Activated naive CD8-positive, alpha-beta T cell treated with anti-CD3 and anti-CD28 coated beads for 36 hours (primary cell): ENCODE results near the gene HDAC11. TPM values are rescaled to one million over a fixed set of nuclear protein-coding genes. Genes with fewer than 3 reads are reported as not detected.

Experiments
- DNase-seq: peaks from one replicate; pipeline ENCODE4 v3.0.0; 2021
- H3K27ac Mint-ChIP-seq: one replicate; pipeline ENCODE4 v1.8.0; 2022; ENCODE audit warnings: mild to moderate bottlenecking, moderate library complexity, mixed read lengths
- H3K27me3 Mint-ChIP-seq: one replicate; pipeline ENCODE4 v1.8.0; 2022; ENCODE audit warnings: mild to moderate bottlenecking, mixed read lengths
- H3K36me3 Mint-ChIP-seq: one replicate; pipeline ENCODE4 v1.8.0; 2021; ENCODE audit warnings: mild to moderate bottlenecking, mixed read lengths
- H3K4me1 Mint-ChIP-seq: one replicate; pipeline ENCODE4 v1.8.0; 2021; ENCODE audit warnings: mixed read lengths
- H3K4me3 Mint-ChIP-seq: one replicate; pipeline ENCODE4 v1.8.0; 2022; ENCODE audit warnings: mild to moderate bottlenecking, moderate library complexity, mixed read lengths
- H3K9me3 Mint-ChIP-seq: one replicate; pipeline ENCODE4 v1.8.0; 2022; ENCODE audit warnings: mixed read lengths
- total RNA-seq, 2 experiments: library from RNA; stranded (reverse); gene quantifications; one replicate each; pipeline ENCODE4 v1.2.3, GENCODE V29; 2021

Gene HDAC11
- total RNA-seq, 2 experiments from 2014 or later, result 1.6 to 2.7 TPM

GRCh38 chr3:13540297-13540995, 60.3 kb downstream of the HDAC11 start:
- no peak overlapping the region for H3K27ac Mint-ChIP-seq
- peaks cover 18% of the 10 kb centered on the region for H3K9me3 Mint-ChIP-seq
- peaks cover 28% of the 10 kb centered on the region for H3K4me1 Mint-ChIP-seq
- peaks cover 19% of the 10 kb centered on the region for H3K27me3 Mint-ChIP-seq
- DNase-seq, result no peak
- peaks cover 5% of the 10 kb centered on the region for H3K36me3 Mint-ChIP-seq
- no peak overlapping the region for H3K4me3 Mint-ChIP-seq

GRCh38 chr3:13541691-13542090, 61.6 kb downstream of the HDAC11 start:
- Mint-ChIP-seq H3K36me3 (peaks cover 5% of the 10 kb centered on the region), H3K27me3 (peaks cover 22% of the 10 kb centered on the region), H3K27ac (no peak overlapping the region), H3K4me1 (peaks cover 32% of the 10 kb centered on the region), H3K9me3 (peaks cover 18% of the 10 kb centered on the region), H3K4me3 (no peak overlapping the region)
- DNase-seq, result no peak

- no peak overlapping the region for H3K27ac Mint-ChIP-seq
- DNase-seq, result no peak
- peaks cover 27% of the 10 kb centered on the region for H3K27me3 Mint-ChIP-seq
- peaks cover 27% of the 10 kb centered on the region for H3K4me1 Mint-ChIP-seq
- peaks cover 18% of the 10 kb centered on the region for H3K9me3 Mint-ChIP-seq
- no peak overlapping the region for H3K4me3 Mint-ChIP-seq
- peaks cover 5% of the 10 kb centered on the region for H3K36me3 Mint-ChIP-seq
These were observed 62.0 kb downstream of the HDAC11 start for GRCh38 chr3:13542142-13542541.

GRCh38 chr3:13543253-13543652, 63.1 kb downstream of the HDAC11 start:
- peaks cover 5% of the 10 kb centered on the region for H3K36me3 Mint-ChIP-seq
- H3K27ac Mint-ChIP-seq, result no peak overlapping the region
- no peak overlapping the region for H3K4me3 Mint-ChIP-seq
- peaks cover 27% of the 10 kb centered on the region for H3K4me1 Mint-ChIP-seq
- DNase-seq, result no peak
- peaks cover 38% of the 10 kb centered on the region for H3K27me3 Mint-ChIP-seq
- H3K9me3 Mint-ChIP-seq, result peaks cover 15% of the 10 kb centered on the region

- Mint-ChIP-seq H3K27me3 (peaks cover 42% of the 10 kb centered on the region), H3K9me3 (peaks cover 15% of the 10 kb centered on the region), H3K4me3 (peak overlapping the region; percentile 9), H3K36me3 (peaks cover 5% of the 10 kb centered on the region), H3K27ac (peak overlapping the region; percentile 55), H3K4me1 (peaks cover 27% of the 10 kb centered on the region)
- peak; percentile 87 for DNase-seq
These were observed 64.3 kb downstream of the HDAC11 start for GRCh38 chr3:13544293-13544831.

GRCh38 chr3:13544951-13545651, 65.0 kb downstream of the HDAC11 start:
- Mint-ChIP-seq H3K4me1 (peaks cover 32% of the 10 kb centered on the region), H3K27ac (peak overlapping the region; percentile 17), H3K9me3 (peaks cover 15% of the 10 kb centered on the region), H3K36me3 (peaks cover 5% of the 10 kb centered on the region), H3K27me3 (peaks cover 47% of the 10 kb centered on the region), H3K4me3 (peak overlapping the region; percentile 14)
- no peak for DNase-seq

- H3K4me1 Mint-ChIP-seq, result peaks cover 35% of the 10 kb centered on the region
- H3K9me3 Mint-ChIP-seq, result peaks cover 12% of the 10 kb centered on the region
- H3K4me3 Mint-ChIP-seq, result no peak overlapping the region
- no peak overlapping the region for H3K27ac Mint-ChIP-seq
- H3K36me3 Mint-ChIP-seq, result peaks cover 2% of the 10 kb centered on the region
- H3K27me3 Mint-ChIP-seq, result peaks cover 46% of the 10 kb centered on the region
- no peak for DNase-seq
These were observed 65.9 kb downstream of the HDAC11 start for GRCh38 chr3:13545952-13546454.

GRCh38 chr3:13546667-13547171, 66.6 kb downstream of the HDAC11 start:
- peaks cover 44% of the 10 kb centered on the region for H3K27me3 Mint-ChIP-seq
- no peak overlapping the region for H3K27ac Mint-ChIP-seq
- H3K9me3 Mint-ChIP-seq, result peaks cover 7% of the 10 kb centered on the region
- peaks cover 2% of the 10 kb centered on the region for H3K36me3 Mint-ChIP-seq
- H3K4me1 Mint-ChIP-seq, result peaks cover 38% of the 10 kb centered on the region
- DNase-seq, result no peak
- H3K4me3 Mint-ChIP-seq, result no peak overlapping the region

- H3K27me3 Mint-ChIP-seq, result peaks cover 48% of the 10 kb centered on the region
- no peak overlapping the region for H3K27ac Mint-ChIP-seq
- H3K4me1 Mint-ChIP-seq, result peaks cover 46% of the 10 kb centered on the region
These were observed 67.7 kb downstream of the HDAC11 start for GRCh38 chr3:13547591-13548371.

GRCh38 chr3:13548696-13549622, 68.9 kb downstream of the HDAC11 start, which contains the start of gene FBLN2:
FBLN2 (plus strand) TSS chr3:13549125; CDS start chr3:13570356, 21,231 bp downstream.
- Mint-ChIP-seq H3K4me3 (peak within 1 kb of the TSS; percentile 72), H3K36me3 (no peaks in the 10 kb centered on the region), H3K9me3 (no peaks in the 10 kb centered on the region), H3K27me3 (peaks cover 47% of the 10 kb centered on the region), H3K4me1 (peaks cover 51% of the 10 kb centered on the region), H3K27ac (peak within 1 kb of the TSS; percentile 32)
- peak; percentile 50 for DNase-seq

More at GRCh38 chr3:13547591-13548371, 67.7 kb downstream of the HDAC11 start:
- H3K4me3 Mint-ChIP-seq, result peak overlapping the region; percentile 16
- no peak for DNase-seq
- H3K36me3 Mint-ChIP-seq, result peaks cover 2% of the 10 kb centered on the region
- no peaks in the 10 kb centered on the region for H3K9me3 Mint-ChIP-seq

GRCh38 chr3:13549623-13550422, 69.7 kb downstream of the HDAC11 start:
- Mint-ChIP-seq H3K4me3 (peak overlapping the region; percentile 72), H3K4me1 (peaks cover 46% of the 10 kb centered on the region), H3K36me3 (no peaks in the 10 kb centered on the region), H3K27ac (peak overlapping the region; percentile 32), H3K9me3 (no peaks in the 10 kb centered on the region), H3K27me3 (peaks cover 46% of the 10 kb centered on the region)
- peak; percentile 39 for DNase-seq

- Mint-ChIP-seq H3K4me3 (no peak overlapping the region), H3K9me3 (no peaks in the 10 kb centered on the region), H3K36me3 (no peaks in the 10 kb centered on the region), H3K27ac (no peak overlapping the region), H3K27me3 (peaks cover 40% of the 10 kb centered on the region), H3K4me1 (peaks cover 41% of the 10 kb centered on the region)
- no peak for DNase-seq
These were observed 70.3 kb downstream of the HDAC11 start for GRCh38 chr3:13550423-13550690.

- Mint-ChIP-seq H3K27ac (no peak overlapping the region), H3K4me1 (peaks cover 38% of the 10 kb centered on the region), H3K27me3 (peaks cover 37% of the 10 kb centered on the region), H3K36me3 (no peaks in the 10 kb centered on the region), H3K9me3 (no peaks in the 10 kb centered on the region), H3K4me3 (no peak overlapping the region)
- DNase-seq, result no peak
These were observed 70.8 kb downstream of the HDAC11 start for GRCh38 chr3:13550791-13551360.
